ENCODE data around the gene ASS1.
"Not testable (repeated sequence)": the region's sequence is repeated elsewhere in the genome, so short reads cannot be mapped to it uniquely, and the experiment has no call there.

ASS1 gene

DNA sequence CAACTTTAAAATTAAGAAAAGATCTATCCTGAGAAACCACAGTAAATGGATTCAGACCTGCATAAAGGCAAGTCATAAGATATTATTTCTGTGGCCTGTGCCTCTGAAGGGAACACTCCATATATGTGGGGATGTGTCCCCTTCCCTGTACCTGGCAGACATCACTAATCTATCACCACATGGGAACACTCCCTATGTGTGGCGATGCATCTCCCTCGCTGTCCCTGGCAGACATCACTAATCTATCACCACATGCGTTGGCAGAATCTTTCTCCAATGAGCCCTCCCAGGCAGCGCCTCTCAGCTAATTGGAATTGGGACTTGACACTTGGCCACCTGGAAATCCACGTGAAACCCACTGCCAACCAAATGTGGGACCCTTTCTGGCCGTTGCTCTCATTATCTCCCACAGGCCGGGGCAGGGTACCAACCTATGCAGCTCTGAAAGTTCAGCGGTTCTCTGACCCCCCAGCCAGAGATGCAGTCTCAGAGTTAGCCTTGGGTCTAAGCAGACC, 25.2 kb upstream of the ASS1 start:
- DNase-seq: no peak

DNA sequence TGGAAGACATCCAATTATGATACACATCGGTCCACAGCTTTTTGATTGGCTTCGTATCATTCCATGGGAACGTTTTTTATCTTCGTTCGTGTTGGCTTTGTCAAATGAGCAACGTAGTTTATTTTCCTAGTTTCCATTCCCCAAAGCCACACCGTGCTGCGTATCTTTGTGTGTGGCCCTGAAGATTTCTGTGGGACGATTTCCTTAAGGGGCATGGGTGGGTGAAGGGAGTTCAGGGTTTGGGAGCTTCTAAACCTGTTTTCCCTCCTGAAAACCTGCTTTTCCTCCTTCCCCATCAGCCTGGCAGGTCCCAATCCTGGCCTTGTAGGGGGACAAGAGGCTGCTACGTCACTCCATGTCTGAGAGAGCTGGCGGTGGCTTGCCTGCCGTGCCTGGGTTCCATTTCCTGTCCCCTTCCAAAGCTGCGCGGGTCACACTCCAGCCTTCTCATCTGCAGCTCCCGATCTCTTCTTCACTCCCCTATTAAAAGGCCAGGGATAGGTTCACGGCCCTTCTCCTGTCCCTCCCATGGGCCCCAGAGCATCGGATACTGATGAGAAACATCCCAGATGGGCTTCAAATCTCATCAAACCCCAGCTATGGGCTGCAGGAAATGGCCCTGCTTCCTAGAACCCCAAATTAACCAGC, 23.5 kb upstream of the ASS1 start:
- no peak for DNase-seq

GRCh38 chr9:130421802-130422276, 22.9 kb upstream of the ASS1 start:
- no peak for DNase-seq

DNA sequence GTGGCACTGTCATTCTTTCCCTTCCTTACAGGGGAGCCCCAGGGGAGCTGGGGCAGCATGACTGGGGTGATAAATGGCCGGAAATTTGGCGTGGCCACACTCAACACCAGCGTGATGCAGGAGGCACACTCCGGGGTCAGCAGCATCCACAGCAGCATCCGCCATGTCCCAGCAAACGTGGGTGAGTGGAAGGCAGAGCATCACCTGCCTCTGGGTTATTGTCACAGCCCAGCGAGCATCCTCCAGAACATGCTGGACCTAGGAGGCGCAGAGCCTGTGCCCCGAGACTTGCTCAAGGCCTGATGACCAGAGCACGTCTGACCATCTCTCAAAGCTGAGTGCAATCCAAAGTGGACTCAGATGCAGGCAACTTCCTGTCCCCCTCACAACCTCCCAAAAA, 22.2 kb upstream of the ASS1 start:
- DNase-seq: no peak

DNA sequence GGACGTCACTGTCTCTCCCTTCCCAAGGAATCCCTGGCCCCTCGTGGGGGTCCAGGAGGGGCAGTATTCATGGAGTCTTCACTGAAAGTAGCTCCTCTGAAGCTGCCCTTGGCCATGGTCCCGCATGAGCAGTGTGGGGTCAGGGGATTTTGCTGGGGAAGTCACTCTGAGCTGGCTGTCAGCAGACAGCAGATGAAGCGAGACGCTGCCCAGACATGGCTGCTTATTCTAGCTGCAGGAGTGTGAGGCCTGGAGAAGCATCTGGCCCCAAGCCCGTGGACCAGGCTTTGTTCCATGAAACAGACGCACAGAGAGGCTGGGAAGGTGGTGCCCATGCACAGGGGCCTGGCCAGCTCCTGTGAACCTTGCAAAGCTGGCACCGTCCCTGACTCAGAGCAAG, 21.5 kb upstream of the ASS1 start:
- DNase-seq: no peak

DNA sequence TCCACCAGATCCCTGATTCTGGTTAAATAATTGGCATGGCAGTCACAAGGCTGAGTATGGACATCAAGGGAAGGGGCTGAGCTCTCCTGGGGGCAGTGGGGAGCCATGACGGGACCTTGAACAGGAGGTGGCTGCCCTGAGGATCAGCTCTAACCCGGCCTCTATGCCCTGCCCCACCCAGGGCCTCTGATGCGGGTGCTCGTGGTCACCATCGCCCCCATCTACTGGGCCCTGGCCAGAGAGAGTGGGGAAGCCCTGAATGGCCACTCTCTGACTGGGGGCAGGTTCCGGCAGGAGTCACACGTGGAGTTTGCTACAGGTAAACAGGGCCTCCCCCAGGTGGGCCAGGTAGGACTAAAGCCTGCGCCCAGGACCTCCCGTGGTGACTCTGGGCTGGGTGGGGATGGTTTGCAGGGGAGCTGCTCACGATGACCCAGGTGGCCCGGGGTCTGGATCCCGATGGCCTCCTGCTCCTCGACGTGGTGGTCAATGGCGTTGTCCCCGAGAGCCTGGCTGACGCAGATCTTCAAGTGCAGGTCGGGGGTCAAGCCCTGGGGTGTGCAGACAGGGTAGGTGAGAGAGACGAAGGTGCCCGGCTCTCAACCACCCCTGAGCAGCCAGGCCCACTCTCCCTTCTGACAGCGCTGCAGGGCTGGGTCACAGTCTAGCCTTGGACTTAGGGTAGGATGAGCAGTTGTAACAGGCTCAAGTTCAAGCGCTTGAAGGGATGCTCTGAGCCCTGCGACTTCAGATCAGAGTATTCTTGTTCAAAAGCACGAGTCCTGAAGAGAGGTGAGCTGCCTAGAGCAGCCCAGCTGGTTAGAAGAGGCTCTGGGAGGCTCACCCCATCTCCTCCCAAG, 19.9 kb upstream of the ASS1 start:
- DNase-seq: no peak

- no peak for DNase-seq
These were observed 18.9 kb upstream of the ASS1 start for GRCh38 chr9:130425741-130426466.

DNA sequence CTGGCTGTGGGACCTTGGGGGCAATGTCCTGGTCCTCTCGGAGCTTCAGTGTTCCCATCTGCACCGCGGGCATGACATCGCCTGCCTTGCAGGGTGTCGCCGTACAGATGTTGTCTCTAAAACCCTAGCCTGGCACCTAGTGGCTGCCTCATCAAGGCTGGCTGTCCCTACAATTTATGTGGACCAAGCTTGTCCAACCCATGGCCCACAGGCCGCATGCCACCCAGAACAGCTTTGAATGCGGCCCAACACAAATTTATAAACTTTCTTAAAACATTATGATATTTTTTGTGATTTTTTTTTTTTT, 18.3 kb upstream of the ASS1 start:
- no peak for DNase-seq

DNA sequence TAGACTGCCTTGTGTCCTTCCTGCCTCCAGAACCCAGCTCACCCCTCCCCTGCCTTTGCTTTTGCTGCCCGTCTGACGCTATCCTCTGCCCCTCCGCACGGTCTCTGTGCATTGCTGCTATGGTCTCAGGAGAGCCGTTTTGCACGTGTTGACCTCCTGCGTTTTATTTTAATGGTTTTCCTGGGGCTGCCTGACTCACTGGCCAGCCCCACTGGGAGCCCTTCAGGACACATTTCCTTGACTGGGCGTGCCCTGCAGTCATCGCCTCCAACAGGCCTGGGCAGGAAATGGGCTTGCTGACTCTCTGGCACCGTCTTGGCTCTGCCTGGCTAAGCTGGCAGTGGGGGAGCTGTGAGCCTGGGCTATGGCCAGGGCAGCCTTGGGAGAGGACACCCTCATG, 17.9 kb upstream of the ASS1 start:
- DNase-seq: no peak

DNA sequence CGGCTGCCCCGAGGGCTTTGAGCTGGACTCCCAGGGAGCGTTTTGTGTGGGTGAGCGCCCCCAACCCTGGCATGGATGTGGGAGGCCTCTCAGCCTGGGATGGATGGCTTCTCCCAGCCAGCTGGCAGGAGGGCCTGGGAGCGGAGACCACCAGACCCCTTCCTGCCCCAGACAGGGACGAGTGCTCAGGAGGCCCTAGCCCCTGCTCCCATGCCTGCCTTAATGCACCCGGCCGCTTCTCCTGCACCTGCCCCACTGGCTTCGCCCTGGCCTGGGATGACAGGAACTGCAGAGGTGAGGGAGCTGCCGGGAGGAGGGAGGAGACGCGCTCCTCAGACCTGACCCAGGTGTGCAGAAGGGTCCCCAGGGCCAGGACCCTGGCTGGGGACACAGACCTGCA, 17.4 kb upstream of the ASS1 start:
- DNase-seq: no peak

- no peak for DNase-seq
These were observed 16.6 kb upstream of the ASS1 start for GRCh38 chr9:130428086-130428665.

- no peak for DNase-seq
These were observed 15.4 kb upstream of the ASS1 start for GRCh38 chr9:130429381-130429780.

- DNase-seq: no peak
These were observed 14.9 kb upstream of the ASS1 start for GRCh38 chr9:130429831-130430230.

DNA sequence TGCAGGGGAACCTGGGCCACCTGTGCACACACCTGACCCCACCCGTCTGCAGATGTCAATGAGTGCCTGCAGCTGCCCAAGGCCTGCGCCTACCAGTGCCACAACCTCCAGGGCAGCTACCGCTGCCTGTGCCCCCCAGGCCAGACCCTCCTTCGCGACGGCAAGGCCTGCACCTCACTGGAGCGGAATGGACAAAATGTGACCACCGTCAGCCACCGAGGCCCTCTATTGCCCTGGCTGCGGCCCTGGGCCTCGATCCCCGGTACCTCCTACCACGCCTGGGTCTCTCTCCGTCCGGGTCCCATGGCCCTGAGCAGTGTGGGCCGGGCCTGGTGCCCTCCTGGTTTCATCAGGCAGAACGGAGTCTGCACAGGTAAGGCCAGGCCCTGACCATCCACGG, 14.5 kb upstream of the ASS1 start:
- DNase-seq: no peak

DNA sequence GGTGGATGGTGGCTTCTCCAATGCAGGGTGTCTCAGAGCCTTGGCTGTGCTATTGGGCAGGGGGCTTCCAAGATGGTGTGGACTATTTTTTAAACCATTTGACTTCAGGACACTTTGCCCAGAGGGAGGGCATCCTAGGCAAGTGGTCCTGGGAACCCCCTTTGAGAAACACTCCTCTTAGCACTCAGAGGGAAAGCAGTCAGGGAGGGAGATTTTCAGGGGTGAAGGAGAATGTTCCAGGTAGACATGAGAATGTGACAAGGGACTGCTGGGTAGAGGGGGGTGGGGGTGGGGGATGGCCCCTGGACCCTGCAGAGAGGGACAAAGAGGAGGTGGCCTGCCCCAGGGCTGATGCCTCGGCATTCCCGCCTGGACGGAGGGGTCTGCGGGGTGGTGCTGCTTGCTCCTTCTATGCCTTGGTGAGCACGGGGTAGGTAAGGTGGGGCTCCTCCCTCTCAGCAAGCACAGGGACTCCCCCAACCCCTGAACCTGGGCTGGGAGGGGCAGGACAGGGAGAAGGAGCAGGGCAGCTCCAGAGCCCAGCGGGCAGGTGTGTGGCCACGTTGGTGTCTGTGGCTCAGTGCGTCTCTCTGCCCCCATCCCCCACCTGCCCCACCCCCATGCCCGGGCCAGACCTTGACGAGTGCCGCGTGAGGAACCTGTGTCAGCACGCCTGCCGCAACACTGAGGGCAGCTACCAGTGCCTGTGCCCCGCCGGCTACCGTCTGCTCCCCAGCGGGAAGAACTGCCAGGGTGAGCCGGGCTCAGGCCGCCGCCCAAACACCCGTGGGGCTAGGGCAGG, 13.8 kb upstream of the ASS1 start:
- no peak for DNase-seq

GRCh38 chr9:130431536-130432303, 13.0 kb upstream of the ASS1 start:
- DNase-seq: no peak

DNA sequence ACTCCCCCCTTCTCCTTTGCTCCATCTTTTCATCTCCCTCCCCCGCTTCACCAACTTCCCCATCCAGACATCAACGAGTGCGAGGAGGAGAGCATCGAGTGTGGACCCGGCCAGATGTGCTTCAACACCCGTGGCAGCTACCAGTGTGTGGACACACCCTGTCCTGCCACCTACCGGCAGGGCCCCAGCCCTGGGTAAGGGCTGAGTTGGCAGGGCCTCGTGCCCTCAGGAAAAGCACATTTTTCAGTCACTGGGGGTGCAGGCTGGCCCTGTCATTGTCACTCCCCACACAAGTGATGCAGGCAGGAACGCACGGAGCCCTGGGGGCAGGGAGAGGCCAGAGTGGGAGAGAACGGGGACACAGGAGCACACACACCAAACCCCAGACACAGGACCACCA, 12.4 kb upstream of the ASS1 start:
- no peak for DNase-seq

- DNase-seq: no peak
These were observed 12.0 kb upstream of the ASS1 start for GRCh38 chr9:130432796-130433167.

DNA sequence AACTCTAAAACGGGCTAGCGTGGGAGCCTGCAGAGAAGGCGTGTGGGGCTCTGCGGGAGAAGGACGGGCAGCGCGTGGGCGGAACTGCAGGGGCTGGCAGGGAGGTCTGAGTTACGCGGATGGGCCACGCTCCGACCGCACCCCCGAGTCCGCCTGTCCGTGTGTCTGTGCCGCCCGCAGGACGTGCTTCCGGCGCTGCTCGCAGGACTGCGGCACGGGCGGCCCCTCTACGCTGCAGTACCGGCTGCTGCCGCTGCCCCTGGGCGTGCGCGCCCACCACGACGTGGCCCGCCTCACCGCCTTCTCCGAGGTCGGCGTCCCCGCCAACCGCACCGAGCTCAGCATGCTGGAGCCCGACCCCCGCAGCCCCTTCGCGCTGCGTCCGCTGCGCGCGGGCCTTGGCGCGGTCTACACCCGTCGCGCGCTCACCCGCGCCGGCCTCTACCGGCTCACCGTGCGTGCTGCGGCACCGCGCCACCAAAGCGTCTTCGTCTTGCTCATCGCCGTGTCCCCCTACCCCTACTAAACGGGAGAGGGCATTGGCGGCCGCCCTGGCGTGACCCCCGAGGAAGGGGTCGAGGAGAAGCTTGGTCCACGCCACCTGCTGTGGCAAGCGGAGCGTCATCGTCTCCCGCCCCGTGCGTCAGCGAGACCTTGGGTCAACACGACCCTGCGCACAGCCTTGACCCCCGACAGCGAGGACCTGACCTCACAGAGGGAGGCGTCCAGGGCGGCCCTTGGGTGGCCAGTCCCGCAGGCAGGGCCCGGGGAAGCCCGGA, 11.4 kb upstream of the ASS1 start:
- DNase-seq: no peak

DNA sequence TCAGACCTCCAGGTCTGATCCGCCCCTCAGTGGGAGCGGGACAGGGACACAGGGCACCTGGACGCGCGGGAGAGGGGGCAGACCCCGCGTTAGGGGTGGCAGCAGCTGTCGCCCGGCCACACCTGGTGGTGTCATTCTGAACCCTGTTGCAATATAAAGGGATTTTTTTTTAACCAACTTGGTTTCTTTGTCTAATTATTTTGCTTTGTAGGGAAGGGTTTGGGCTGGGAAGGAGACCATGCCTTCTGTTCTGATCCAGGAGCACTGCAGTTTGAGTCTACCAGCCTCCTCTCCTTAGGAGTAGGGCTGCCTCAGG, 10.9 kb upstream of the ASS1 start:
- no peak for DNase-seq

DNA sequence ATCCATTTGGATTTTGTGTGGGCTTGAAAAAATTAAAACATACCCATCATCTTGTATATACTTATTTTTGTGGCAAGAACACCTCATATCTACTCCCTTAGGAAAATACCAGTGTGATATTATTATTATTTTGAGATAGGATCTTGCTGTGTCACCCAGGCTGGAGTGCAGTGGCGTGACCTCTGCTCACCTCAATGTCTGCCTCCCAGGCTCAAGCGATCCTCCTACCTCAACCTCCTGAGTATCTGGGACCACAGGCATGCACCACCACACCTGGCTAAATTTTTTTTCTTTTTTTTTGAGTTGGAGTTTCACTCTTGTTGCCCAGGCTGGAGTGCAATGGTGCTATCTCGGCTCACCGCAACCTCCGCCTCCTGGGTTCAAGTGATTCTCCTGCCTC, 10.1 kb upstream of the ASS1 start:
- not testable (repeated sequence) for DNase-seq

Data from NCI-H526 treated with DMSO at 0.1 percent for 48 hours (cell line).